ENCODE measurements around the gene OR11H6. TPM values are rescaled to one million over a fixed set of nuclear protein-coding genes. Genes with fewer than 3 reads are reported as not detected.

Gene OR11H6
- total and polyA plus RNA-seq, 2 donors (not counting 1 experiment from before 2014, with no cell fraction given), result not detected

DNA sequence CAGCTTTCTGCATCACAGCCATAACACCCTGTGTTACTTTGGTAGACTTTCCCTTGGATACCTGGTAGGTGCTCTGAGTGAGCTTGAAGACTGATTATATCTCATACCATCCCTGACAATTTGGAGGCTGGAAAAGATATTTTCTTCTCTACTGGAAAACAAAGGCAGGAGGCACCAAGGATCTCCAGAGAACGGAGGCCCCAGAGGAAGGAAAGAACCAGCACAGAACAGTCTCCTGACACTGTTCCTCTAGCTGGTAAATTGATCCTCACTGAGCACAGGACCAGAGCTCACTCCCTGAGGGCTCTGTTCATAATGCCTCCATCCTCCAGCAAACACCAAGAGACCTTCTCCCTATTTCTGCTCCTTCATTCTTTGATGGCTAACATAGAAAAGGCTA lies 32.9 kb upstream of the OR11H6 start, which contains the start of gene OR11G2:
TSS of gene OR11G2 (plus strand) at position 301 of the 400 bp plus-strand sequence. CDS start 6,542 bp downstream, outside the sequence.
- ChIA-PET CTCF (no interaction called here), POLR2A (no interaction called here)
- Histone ChIP-seq H3K36me3 (replicated peaks in 1 of 2; ENCODE audit: control extremely low read depth in 1 of 2, control insufficient read depth in 1 of 2, extremely low read depth in 1 of 2, insufficient read depth in 2 of 2, low read length in 1 of 2) (no peaks in the 10 kb centered on the region), H3K9ac (ENCODE audit: low read length) (no peak within 1 kb of the TSS), H3K27ac (ENCODE audit: low read length in 2 of 2) (no peak within 1 kb of the TSS), H3K9me3 (ENCODE audit: control extremely low read depth in 1 of 3, control insufficient read depth in 2 of 3, insufficient read depth in 1 of 3, low read length in 2 of 3) (no peaks in the 10 kb centered on the region), H3K27me3 (replicated peaks in 1 of 4; ENCODE audit: control extremely low read depth in 1 of 4, control insufficient read depth in 3 of 4, insufficient read depth in 4 of 4, low read length in 3 of 4) (no peaks in the 10 kb centered on the region), H3K4me3 (ENCODE audit: control extremely low read depth in 1 of 5, extremely low read depth in 1 of 5, insufficient read depth in 1 of 5, low read depth in 2 of 5, low read length in 4 of 5) (no peak within 1 kb of the TSS), H3K4me2 (replicated peaks; ENCODE audit: low read depth, low read length, poor library complexity, severe bottlenecking) (no peak within 1 kb of the TSS), H3K79me2 (ENCODE audit: control insufficient read depth, insufficient read depth, low read length) (no peaks in the 10 kb centered on the region), H4K20me1 (ENCODE audit: control insufficient read depth, insufficient read depth, low read length, poor library complexity, severe bottlenecking) (no peaks in the 10 kb centered on the region), H2AFZ (ENCODE audit: insufficient read depth, low read depth, low read length, poor library complexity, severe bottlenecking) (no peak within 1 kb of the TSS), H3K4me1 (ENCODE audit: control insufficient read depth in 2 of 2, insufficient read depth in 2 of 2, low read length in 2 of 2) (no peaks in the 10 kb centered on the region)
- Mint-ChIP-seq H3K27me3 (peaks cover 23% of the 10 kb centered on the region), H3K4me1 (no peaks in the 10 kb centered on the region), H3K9me3 (ENCODE audit: insufficient read depth) (no peaks in the 10 kb centered on the region), H3K27ac (no peak within 1 kb of the TSS), H3K4me3 (no peak within 1 kb of the TSS)
- 100% methylated on average over 1 of the region's 1 CpG for WGBS (ENCODE audit: insufficient coverage)
- DNase-seq (no peak), ATAC-seq (ENCODE audit: low read depth) (no peak)
- no peak for TF ChIP-seq EZH2 (IDR thresholded peaks at IDR 0.05; ENCODE audit: borderline replicate concordance, insufficient read depth, low read depth, low read length, poor library complexity, severe bottlenecking)
- TF ChIP-seq, protein P1, sequence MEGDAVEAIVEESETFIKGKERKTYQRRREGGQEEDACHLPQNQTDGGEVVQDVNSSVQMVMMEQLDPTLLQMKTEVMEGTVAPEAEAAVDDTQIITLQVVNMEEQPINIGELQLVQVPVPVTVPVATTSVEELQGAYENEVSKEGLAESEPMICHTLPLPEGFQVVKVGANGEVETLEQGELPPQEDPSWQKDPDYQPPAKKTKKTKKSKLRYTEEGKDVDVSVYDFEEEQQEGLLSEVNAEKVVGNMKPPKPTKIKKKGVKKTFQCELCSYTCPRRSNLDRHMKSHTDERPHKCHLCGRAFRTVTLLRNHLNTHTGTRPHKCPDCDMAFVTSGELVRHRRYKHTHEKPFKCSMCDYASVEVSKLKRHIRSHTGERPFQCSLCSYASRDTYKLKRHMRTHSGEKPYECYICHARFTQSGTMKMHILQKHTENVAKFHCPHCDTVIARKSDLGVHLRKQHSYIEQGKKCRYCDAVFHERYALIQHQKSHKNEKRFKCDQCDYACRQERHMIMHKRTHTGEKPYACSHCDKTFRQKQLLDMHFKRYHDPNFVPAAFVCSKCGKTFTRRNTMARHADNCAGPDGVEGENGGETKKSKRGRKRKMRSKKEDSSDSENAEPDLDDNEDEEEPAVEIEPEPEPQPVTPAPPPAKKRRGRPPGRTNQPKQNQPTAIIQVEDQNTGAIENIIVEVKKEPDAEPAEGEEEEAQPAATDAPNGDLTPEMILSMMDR (IDR thresholded peaks at IDR 0.05), result no peak
- intact Hi-C loops (cut with micrococcal nuclease), result no loop called here

DNA sequence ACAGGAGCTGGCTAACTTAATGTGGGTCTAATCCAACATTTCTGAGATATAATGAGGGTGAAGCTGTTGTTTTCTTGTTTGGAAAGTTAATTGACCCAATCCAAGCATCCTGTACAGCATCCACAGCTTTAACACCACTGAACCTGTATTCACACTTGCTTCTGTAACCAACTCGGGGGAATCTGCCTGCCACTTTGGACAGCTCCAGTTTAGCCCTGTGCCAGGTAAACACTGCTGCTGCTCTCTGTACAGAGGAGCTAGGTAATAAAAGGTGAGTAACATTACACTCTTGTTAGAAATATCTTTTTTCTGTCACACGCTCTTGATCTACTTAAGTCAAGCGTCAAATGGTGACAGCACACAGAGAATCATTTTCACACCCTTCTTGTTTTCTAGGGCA lies 32.1 kb upstream of the OR11H6 start:
- ATAC-seq (ENCODE audit: low read depth), result no peak
- Mint-ChIP-seq H3K4me1 (no peaks in the 10 kb centered on the region), H3K27me3 (peaks cover 21% of the 10 kb centered on the region), H3K9me3 (ENCODE audit: insufficient read depth) (no peaks in the 10 kb centered on the region), H3K4me3 (no peak overlapping the region), H3K27ac (no peak overlapping the region)
- Histone ChIP-seq H2AFZ (ENCODE audit: insufficient read depth, low read depth, low read length, poor library complexity, severe bottlenecking) (no peak overlapping the region), H3K36me3 (replicated peaks in 1 of 2; ENCODE audit: control extremely low read depth in 1 of 2, control insufficient read depth in 1 of 2, extremely low read depth in 1 of 2, insufficient read depth in 2 of 2, low read length in 1 of 2) (no peaks in the 10 kb centered on the region), H3K4me1 (ENCODE audit: control insufficient read depth in 2 of 2, insufficient read depth in 2 of 2, low read length in 2 of 2) (no peaks in the 10 kb centered on the region), H3K4me2 (replicated peaks; ENCODE audit: low read depth, low read length, poor library complexity, severe bottlenecking) (no peak overlapping the region), H3K4me3 (ENCODE audit: control extremely low read depth in 1 of 5, extremely low read depth in 1 of 5, insufficient read depth in 1 of 5, low read depth in 2 of 5, low read length in 4 of 5) (no peak overlapping the region), H3K79me2 (ENCODE audit: control insufficient read depth, insufficient read depth, low read length) (no peaks in the 10 kb centered on the region), H3K27me3 (replicated peaks in 1 of 4; ENCODE audit: control extremely low read depth in 1 of 4, control insufficient read depth in 3 of 4, insufficient read depth in 4 of 4, low read length in 3 of 4) (no peaks in the 10 kb centered on the region), H3K27ac (ENCODE audit: low read length in 2 of 2) (no peak overlapping the region), H3K9me3 (ENCODE audit: control extremely low read depth in 1 of 3, control insufficient read depth in 2 of 3, insufficient read depth in 1 of 3, low read length in 2 of 3) (no peaks in the 10 kb centered on the region), H4K20me1 (ENCODE audit: control insufficient read depth, insufficient read depth, low read length, poor library complexity, severe bottlenecking) (no peaks in the 10 kb centered on the region), H3K9ac (ENCODE audit: low read length) (no peak overlapping the region)
- TF ChIP-seq, protein P1 (IDR thresholded peaks at IDR 0.05), result no peak
- TF ChIP-seq EZH2 (IDR thresholded peaks at IDR 0.05; ENCODE audit: borderline replicate concordance, insufficient read depth, low read depth, low read length, poor library complexity, severe bottlenecking), result no peak
- DNase-seq, result no peak
- POLR2A ChIA-PET, result no interaction called here
- intact Hi-C loops (cut with micrococcal nuclease), result no loop called here
- CTCF ChIA-PET, result interaction anchor here (0.6 to 0.7 kb wide), 2 partner anchors 37 to 120 kb away, joined by 3 read pairs; partner anchors contain the start of gene OR11H7
- WGBS (ENCODE audit: insufficient coverage), result 83% methylated on average over 2 of the region's 3 CpGs
